ENCODE results near the gene FAM32A. TPM values are rescaled to one million over a fixed set of nuclear protein-coding genes. Genes with fewer than 3 reads are reported as not detected.

The FAM32A gene
- total RNA-seq, 1 experiment from 2014 or later = 44.6 TPM

DNA sequence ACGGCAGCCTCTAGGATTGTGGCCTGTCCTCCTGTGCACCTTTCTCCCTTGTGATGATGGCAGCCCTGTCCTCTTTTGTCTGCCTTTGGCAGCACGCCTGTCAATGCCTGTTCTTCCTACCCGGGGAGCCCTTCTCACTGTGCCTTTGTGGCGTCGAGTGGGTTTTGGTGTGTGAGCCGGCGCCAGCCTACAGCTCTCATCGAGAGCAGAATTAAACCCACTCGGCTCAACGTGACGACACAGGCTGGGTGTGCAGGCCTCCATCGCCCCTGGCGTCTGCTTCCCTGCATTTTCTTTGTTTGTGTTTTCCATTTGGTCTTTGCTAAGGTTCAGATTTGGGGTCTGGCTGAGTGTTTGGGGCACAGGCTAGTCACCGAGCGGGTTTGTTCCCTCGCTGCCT, 46.9 kb downstream of the FAM32A start:
- ATAC-seq (no peak), DNase-seq (ENCODE audit: low read depth, low spot score) (no peak)
- Histone ChIP-seq H3K4me1 (ENCODE audit: control insufficient read depth, insufficient read depth, low read length) (no peaks in the 10 kb centered on the region), H3K36me3 (ENCODE audit: control insufficient read depth, insufficient read depth, low read length) (0 out of 2 replicates have a peak, but pooled peaks cover 2% of the 10 kb centered on the region), H3K27ac (ENCODE audit: low read length) (no peak overlapping the region), H3K27me3 (ENCODE audit: control insufficient read depth, insufficient read depth, low read length) (no peaks in the 10 kb centered on the region), H3K4me3 (ENCODE audit: low read depth in 2 of 2, low read length in 2 of 2) (no peak overlapping the region), H3K9me3 (ENCODE audit: control insufficient read depth, insufficient read depth, low read depth, low read length) (no peaks in the 10 kb centered on the region)
- POLR2A ChIA-PET = no interaction called here
- CTCF ChIA-PET = no interaction called here
- no TSS peak for BruUV-seq (replicated peaks)
- no peak for TF ChIP-seq TCF7L2 (IDR thresholded peaks at IDR 0.05; ENCODE audit: low read depth, low read length)
- no peak for TF ChIP-seq REST (IDR thresholded peaks at IDR 0.05; ENCODE audit: insufficient read depth in 1 of 2, low read depth in 2 of 2, low read length in 1 of 2)
- no peak for TF ChIP-seq CTCF (IDR thresholded peaks at IDR 0.05)
- TF ChIP-seq POLR2AphosphoS5 (IDR thresholded peaks at IDR 0.05; ENCODE audit: low read depth, low read length) = no peak
- TF ChIP-seq SIN3A (IDR thresholded peaks at IDR 0.05; ENCODE audit: borderline replicate concordance, insufficient read depth, low read depth, low read length) = no peak
- in situ Hi-C loops (cut with HindIII; ENCODE audit: low pct_unique_long_range_greater_than_20kb, low sequenced_read_pairs) (no loop called here), intact Hi-C loops (cut with micrococcal nuclease; ENCODE audit: unreplicated experiment) (no loop called here)

DNA sequence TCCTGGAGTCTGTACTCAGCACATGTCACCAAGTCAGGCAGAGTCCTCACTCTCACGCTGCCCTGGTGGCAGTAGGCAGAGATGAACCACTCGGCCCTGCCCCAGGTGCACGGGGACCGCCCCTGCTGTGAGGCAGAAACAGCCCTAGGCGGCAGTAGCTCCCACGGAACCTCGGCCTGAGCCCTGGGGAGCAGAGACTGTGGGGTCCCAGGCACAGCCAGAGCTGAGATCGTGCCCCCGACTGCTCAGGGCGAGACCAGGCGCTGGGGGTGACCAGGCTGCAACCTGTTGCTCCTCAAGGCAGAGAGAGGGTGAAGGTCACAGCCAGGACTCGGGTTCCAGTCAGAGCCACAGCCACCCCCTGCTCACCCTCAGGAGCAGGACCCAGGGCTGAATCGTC, 47.4 kb downstream of the FAM32A start:
- Histone ChIP-seq H3K27me3 (ENCODE audit: control insufficient read depth, insufficient read depth, low read length) (no peaks in the 10 kb centered on the region), H3K4me1 (ENCODE audit: control insufficient read depth, insufficient read depth, low read length) (no peaks in the 10 kb centered on the region), H3K4me3 (ENCODE audit: low read depth in 2 of 2, low read length in 2 of 2) (no peak overlapping the region), H3K9me3 (ENCODE audit: control insufficient read depth, insufficient read depth, low read depth, low read length) (no peaks in the 10 kb centered on the region), H3K27ac (ENCODE audit: low read length) (no peak overlapping the region), H3K36me3 (ENCODE audit: control insufficient read depth, insufficient read depth, low read length) (0 out of 2 replicates have a peak, but pooled peaks cover 2% of the 10 kb centered on the region)
- DNase-seq (ENCODE audit: low read depth, low spot score) (no peak), ATAC-seq (0 out of 2 replicates have a peak, but pooled peaks have one; percentile 28)
- TF ChIP-seq REST (IDR thresholded peaks at IDR 0.05; ENCODE audit: insufficient read depth in 1 of 2, low read depth in 2 of 2, low read length in 1 of 2) (no peak), CTCF (IDR thresholded peaks at IDR 0.05) (no peak), POLR2AphosphoS5 (IDR thresholded peaks at IDR 0.05; ENCODE audit: low read depth, low read length) (no peak), TCF7L2 (IDR thresholded peaks at IDR 0.05; ENCODE audit: low read depth, low read length) (no peak), SIN3A (IDR thresholded peaks at IDR 0.05; ENCODE audit: borderline replicate concordance, insufficient read depth, low read depth, low read length) (no peak)
- intact Hi-C loops (cut with micrococcal nuclease; ENCODE audit: unreplicated experiment) (no loop called here), in situ Hi-C loops (cut with HindIII; ENCODE audit: low pct_unique_long_range_greater_than_20kb, low sequenced_read_pairs) (no loop called here)
- BruUV-seq (replicated peaks) = no TSS peak
- POLR2A ChIA-PET = no interaction called here
- CTCF ChIA-PET = no interaction called here
